ENCODE measurements around the gene RPL12.

Gene RPL12

DNA sequence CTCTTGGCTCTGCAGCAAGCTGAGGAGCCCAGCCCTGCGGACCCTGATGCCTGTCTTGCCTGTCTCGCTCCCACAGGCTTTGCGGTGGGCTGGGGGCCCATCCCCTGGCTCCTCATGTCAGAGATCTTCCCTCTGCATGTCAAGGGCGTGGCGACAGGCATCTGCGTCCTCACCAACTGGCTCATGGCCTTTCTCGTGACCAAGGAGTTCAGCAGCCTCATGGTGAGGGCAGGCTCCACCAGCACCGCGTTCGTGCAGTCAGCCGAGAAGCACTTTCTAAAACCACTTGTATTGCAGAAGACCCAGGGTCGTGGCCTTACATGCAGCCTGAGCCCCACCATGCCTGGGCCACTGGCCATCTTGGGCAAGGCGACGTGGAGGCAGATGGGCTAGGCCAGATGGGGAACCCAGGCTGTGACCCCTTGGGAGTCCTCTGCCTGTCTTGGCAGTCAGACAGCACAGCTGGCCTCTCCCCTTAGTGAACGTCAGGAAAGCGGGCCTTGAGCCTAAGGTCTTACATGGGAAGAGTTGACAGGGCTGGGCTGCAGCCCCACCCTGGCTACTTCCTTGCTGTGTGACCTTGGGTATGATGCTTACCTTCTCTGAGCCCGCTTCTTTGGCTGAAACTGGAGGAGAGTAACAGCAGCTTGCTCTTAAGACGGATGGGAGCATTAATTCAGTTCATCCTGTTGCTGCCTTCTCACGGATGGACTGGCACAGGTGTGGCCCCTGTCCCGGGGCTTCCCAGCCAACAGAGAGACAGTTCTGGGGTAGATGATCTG lies 45.7 kb downstream of the RPL12 start:
- no peak for DNase-seq (ENCODE audit: low read depth in 1 of 2, low spot score in 1 of 2)

DNA sequence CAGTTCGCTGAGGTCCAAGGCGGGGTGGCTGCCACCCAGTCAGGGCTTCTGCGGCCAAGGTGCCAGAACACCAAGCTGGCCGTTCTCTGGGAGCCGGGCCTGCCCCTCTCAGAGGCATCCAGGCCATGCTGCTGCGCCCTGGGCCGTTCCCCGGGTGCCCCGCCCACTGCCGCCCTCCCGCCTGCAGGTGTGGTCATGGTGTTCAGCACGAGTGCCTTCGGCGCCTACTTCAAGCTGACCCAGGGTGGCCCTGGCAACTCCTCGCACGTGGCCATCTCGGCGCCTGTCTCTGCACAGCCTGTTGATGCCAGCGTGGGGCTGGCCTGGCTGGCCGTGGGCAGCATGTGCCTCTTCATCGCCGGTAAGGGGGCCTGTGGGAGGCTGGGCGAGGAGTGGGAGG lies 46.6 kb downstream of the RPL12 start:
- no peak for DNase-seq (ENCODE audit: low read depth in 1 of 2, low spot score in 1 of 2)

DNA sequence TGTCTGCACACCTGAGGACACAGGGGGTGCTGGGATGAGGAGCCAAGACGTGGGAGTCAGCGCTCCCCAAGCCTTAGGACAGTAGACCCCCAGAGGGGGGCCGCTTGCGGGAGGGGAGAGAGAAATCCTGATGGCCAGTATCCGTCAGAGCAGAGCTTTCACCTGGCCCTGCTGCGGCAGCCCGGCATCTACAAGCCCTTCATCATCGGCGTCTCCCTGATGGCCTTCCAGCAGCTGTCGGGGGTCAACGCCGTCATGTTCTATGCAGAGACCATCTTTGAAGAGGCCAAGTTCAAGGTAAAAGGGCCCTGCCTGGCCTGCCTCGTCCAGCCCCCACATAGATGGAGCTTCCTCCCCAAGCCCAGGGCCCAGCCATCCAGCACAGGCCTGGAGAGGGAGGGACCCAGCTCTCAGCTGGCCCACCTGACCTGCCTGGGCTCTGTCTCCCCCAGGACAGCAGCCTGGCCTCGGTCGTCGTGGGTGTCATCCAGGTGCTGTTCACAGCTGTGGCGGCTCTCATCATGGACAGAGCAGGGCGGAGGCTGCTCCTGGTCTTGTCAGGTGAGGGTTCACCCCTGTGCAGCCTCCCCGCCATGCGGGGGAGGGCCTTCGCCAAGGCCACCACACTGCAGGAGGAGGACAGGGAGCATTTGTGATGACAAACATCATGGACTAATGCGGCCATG lies 47.6 kb downstream of the RPL12 start:
- DNase-seq (ENCODE audit: low read depth in 1 of 2, low spot score in 1 of 2): no peak

DNA sequence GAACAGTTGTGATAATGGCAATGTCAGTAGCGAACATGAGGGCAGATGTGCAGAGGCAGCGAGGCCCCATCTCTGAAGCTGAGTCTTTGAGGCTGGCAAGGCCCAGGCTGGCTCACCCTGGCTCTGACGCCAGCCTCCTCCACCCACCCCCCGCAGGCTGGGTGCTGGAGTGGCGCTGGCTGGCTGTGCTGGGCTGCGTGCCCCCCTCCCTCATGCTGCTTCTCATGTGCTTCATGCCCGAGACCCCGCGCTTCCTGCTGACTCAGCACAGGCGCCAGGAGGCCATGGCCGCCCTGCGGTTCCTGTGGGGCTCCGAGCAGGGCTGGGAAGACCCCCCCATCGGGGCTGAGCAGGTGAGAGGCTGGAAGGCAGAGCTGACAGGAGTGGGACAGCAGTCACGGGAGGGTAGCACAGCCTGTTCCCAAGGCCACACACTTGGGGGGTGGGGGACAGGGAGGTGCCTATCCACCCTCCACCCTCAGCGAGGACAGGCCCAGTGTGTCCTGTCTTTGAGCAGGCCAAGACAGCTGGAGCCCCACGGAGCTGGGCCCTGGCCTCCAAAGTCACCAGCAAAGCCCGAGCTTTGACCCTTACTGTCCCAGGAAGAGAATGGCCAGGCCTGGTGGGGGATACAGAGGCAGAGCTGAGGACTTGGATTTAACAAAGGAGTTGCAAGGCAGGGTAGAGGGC lies 48.7 kb downstream of the RPL12 start:
- DNase-seq (ENCODE audit: low read depth in 1 of 2, low spot score in 1 of 2): no peak

DNA sequence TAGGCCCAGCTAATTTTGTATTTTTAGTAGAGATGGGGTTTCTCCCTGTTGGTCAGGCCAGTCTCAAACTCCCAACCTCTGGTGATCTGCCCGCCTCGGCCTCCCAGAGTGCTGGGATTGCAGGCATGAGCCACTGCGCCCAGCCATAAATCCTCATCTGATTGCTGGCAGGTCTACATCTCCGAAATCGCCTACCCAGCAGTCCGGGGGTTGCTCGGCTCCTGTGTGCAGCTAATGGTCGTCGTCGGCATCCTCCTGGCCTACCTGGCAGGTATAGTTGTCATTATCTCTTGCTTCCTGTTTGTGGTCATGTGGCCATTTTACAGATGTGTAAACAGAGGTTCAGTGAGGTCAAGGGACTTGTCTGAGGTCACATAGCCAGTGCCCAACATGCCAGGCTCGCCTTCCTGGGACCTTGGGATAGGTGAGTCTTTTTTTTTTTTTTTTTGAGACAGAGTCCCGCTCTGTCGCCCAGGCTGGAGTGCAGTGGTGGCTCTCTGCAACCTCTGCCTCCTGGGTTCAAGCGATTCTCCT lies 51.4 kb downstream of the RPL12 start:
- DNase-seq (ENCODE audit: low read depth in 1 of 2, low spot score in 1 of 2): no peak

DNA sequence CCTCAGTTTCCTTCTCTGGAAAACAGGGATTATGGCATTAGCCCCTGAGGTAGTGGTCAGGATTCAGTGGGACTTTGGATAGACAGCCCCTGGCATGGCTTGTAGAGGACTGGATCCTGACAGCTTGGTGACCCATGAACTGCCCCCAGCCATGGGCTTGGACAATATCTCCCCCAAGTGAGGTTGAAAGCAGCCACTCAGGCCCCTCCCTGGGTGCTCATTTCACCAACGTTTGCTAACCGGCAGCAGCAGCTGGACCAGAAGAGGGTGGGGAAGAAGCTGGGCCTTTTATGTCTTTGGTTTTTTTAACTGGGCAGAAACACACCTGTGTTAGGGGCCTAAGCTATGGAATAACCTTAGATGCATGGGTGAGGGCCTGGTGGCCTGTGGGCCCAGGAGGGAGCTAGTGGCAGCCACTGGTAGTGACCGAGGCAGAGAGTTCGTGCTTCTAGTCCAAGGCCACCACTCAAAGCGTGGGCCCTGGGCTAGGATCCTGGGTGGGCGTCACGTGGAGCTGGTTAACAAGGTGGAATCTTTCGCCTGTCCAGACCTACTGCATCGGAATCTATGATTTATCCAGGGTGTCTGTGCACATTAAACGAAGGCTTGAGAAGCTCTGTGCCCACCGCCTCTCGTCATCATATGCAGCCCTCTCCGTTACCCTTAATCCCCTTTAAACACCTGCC lies 52.3 kb downstream of the RPL12 start:
- no peak for DNase-seq (ENCODE audit: low read depth in 1 of 2, low spot score in 1 of 2)

DNA sequence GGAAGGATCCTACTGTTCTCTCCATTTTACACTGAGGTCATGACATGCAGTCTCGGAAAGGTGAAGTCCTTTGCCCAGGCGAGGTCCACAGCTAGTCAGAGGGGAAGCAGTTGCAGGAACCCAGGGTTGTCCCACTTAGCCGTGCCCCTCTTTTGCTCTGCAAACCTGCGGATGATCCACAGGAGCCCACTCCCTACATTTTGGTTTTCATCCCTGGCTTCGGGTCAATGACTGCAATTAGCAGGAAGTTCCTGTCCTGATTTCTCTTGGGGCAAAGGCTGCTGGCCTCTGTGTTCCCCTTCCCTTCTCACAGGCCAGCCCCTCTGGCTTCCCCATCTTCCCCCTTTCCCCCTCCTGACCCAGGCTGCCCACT lies 52.9 kb downstream of the RPL12 start:
- no peak for DNase-seq (ENCODE audit: low read depth in 1 of 2, low spot score in 1 of 2)

Data from activated T-helper 1 cell treated with anti-CD3 and anti-CD28 coated beads, Interleukin-2, amount 50 U/mL, for 16 hours (primary cell).